Stimulated activated CD4-positive, alpha-beta T cell treated with anti-CD3 and anti-CD28 coated beads, Interleukin-1b, Interleukin-23, amount 100 ng/mL, for 1 hour (primary cell): ENCODE results near the gene ZBTB20.

Source experiments
- DNase-seq, 2 donors: peaks; one replicate each; pipeline ENCODE4 v3.0.0-alpha.2; 2020; ENCODE audit warnings: low read depth in 2 of 2

ZBTB20 gene

GRCh38 chr3:114446600-114446999 is 700.5 kb downstream of the ZBTB20 start:
- no peak for DNase-seq

- no peak for DNase-seq
These were observed 701.9 kb downstream of the ZBTB20 start for GRCh38 chr3:114445233-114445632.

DNA sequence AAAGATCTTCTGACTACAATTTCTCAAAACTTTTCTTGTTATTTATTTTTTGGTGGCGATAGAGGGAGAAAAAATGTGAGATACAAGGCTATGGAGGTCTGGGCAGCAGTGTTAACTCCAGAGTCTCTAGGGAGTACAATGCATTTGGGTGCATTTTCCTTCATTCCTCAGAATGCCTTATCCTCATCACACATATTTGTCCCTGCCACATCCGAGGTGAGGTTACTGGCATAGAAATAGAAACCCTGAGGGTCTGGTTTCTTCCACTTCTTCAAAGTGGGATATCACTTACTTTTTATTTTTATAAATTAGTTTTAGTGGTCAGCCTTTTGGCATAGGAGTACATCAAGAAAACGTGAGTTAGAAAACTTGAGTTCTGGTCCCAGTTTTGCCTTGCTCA is 702.9 kb downstream of the ZBTB20 start:
- no peak for DNase-seq

GRCh38 chr3:114442246-114442645 is 704.8 kb downstream of the ZBTB20 start:
- DNase-seq = no peak

DNA sequence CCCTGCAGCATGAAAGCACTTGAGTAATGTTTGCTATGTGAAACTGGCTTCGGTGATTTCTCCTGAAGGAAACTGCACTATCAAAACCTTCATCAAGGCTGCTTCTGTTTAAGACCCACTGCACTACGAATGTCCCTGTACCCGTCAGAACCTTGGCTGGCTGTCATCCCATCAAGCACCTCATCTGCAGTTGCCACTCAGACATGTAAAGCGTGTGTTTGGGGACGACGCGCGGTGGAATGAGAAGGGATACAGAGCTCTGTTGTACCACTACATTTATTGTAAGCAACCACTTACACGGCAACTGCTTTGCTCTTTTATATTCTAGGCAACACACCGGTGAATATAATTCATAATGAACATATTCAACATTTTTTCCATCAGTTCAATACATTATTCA is 705.7 kb downstream of the ZBTB20 start:
- DNase-seq = no peak

DNA sequence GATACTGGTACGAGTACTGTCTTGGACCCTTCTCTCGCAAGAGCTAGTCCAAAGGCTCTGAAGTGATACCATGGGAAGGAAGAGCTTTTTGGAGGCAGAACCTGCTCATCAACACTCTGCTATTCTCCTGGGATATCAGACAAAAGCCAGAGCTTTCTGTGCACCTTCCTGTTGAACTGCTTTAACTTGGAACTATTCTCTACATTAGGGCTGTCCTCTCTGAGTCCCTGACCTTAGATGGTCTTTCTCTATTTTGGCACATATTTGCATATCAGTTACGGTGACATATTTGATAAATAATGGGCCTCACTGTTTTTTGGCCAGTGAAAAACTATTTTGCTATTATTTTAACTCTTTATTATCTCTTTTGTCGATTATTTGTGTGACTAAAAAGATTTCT is 706.4 kb downstream of the ZBTB20 start:
- DNase-seq = no peak

DNA sequence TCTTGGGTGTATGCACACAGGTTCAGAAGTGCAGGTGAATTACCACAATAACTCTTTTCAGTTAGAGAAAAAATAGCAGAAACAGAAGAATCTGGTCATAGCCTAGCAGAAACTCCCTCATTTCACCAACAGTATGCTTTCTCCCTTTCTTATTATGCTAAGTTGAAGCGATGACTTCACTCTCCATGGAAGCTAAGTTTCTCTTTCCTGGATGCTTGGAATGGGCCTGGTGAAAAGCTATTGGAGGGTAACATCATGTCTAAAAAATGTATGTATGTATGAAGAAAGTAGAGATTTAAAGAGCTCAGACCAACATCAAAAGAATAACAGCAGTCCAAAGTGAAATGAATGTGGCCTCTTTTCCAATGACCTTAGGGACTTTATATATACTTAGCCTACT is 707.8 kb downstream of the ZBTB20 start:
- DNase-seq = no peak

GRCh38 chr3:114437897-114438296 is 709.2 kb downstream of the ZBTB20 start:
- DNase-seq = no peak

GRCh38 chr3:114436182-114436581 is 710.9 kb downstream of the ZBTB20 start:
- DNase-seq = no peak

GRCh38 chr3:114435386-114436115 is 711.5 kb downstream of the ZBTB20 start:
- no peak for DNase-seq

GRCh38 chr3:114432310-114432709 is 714.8 kb downstream of the ZBTB20 start:
- DNase-seq = no peak

GRCh38 chr3:114428044-114428595 is 719.0 kb downstream of the ZBTB20 start:
- DNase-seq = no peak

- no peak for DNase-seq
These were observed 719.6 kb downstream of the ZBTB20 start for GRCh38 chr3:114427285-114428043.

DNA sequence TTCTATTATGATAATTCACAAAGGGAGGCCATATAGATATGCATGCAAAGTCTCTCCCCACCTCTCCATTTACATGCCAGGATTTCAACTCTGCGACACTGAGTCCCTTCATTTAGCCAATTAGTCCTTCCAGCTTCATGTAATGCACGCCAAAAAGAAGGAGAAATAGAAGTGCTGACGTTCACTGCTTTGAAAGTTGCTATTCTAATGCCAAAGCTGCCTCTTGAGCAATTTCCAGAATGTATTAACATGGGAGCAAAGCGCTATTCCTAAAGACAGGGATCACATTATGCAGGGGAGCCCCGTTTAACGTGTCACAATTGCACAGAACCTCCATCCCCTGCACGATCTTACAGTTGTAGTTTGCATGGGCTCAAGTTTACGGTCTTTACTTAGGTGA is 722.8 kb downstream of the ZBTB20 start:
- no peak for DNase-seq

GRCh38 chr3:114421204-114421603 is 725.9 kb downstream of the ZBTB20 start:
- DNase-seq = no peak

DNA sequence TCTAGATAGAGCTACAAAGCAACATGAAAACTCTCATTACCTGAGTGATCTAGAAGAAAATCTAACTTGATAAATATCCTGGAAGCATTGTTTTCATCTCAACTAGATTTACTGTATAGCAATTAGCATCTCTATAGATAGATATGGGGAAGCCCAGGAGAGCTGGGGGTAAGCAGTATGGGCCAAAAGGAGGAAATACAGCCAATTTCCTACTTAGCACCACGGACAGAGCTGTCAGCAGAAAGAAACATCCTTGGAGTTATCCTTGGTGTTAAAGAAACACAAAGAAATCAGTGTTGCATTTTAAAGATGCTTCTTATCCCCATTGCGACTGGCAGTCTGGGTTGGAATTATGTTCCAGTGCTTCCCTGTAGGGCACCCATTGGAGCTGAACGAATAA is 727.0 kb downstream of the ZBTB20 start:
- DNase-seq = no peak

DNA sequence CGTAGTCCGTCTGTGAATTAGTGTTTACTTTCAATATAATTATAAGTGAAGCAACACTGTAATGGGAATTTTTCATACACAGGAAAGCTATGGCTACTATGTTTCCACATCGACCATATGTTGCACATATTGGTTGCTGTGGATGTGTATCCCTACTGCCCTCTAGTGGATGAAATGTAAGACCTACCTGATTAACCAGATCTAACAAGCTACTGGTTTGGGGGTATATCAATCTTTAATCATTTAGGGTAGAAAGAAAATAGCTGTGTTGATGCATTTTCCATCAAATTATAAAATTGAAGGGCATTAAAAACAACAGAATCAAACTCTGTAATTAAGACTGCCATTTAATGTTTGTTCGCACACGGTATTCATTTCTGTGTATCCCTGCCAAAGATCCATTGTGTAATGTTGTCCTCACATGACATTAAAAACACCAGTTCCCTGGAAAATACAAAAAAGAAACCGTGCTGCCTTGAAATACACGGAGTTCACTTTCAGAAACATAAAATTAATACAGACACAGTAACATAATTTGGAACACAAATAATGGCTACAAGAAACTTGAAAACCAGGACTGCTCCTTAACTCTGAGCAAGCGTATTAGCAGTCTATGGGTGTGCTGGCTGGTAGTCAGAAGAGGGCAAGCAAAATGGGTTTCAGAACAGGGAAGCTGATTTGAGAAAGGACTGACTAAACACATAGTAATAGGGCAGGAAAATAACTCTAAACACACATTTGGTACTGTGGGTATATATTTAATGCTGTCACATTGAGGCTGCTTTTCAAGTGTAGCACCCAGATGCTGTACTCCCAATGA is 728.2 kb downstream of the ZBTB20 start:
- DNase-seq = no peak

GRCh38 chr3:114418107-114418506 is 729.0 kb downstream of the ZBTB20 start:
- no peak for DNase-seq

DNA sequence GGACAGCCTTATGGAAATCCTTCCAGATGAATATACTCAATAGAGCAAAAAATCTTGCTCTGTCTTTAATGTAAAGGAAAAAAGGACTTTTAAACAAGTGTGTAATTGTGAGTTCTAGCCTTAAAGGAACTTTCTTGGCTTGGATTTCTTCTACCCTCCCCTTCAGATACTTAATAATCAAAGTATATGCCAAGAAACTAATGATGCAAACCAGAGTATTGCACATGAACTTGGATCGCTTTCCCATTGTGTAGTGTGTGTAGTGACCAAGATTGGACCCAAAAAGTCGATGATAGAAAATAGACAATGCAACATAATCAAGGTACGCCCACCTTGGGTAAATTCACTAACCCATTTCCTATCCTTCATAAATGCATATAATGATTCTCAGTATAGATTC is 729.4 kb downstream of the ZBTB20 start:
- no peak for DNase-seq

- no peak for DNase-seq
These were observed 729.8 kb downstream of the ZBTB20 start for GRCh38 chr3:114417265-114417664.

DNA sequence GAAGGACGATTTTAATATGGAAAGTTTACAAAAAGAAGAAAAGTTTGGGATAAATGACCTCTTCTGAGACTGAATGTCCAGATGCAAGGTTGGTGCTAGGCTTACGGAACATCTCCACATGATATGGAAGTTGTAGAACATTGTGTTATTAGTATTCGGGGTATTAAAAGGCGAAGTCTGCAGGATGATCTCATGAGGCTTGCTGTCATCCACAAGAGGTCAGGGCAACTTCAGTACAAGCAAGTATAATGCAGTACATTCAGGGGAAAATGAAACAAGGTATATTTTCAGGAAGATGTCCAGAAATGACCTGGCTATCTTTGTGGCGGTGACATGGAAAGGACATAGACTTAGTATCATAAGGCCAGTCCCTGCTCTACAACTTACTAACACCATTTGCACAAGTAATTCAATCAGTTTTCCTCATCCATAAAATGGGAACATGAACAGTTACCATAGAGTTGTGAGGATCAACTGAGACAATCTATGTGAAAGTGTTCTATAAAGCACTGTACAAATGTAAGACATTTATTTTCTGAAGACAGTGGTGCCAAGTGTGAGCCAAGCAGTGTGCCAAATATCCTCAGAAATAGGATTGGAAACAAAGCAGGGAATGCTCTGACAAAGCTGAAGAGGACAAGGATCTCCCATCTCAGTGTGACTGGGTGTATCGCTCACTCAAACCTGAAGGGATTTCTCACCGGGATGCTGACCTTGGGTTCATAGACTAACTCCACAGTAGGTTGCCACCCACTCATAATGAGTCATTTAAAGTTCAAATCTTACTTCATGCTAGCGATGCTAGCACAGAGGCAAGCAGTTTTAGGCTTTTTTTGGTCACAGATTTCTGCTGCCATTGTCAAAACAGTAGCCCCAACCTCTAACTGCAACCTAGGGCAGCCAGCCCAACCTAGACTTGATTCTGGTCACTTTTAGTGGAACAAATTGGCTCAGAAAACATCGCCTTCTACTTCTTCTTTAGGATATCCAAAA is 735.0 kb downstream of the ZBTB20 start:
- DNase-seq = no peak
